Stimulated activated CD8-positive, alpha-beta memory T cell treated with anti-CD3 and anti-CD28 coated beads, Interleukin-7, amount 100 ng/mL, for 24 hours (primary cell): ENCODE data around the gene PET100.

Experiments
- DNase-seq: peaks from one replicate; pipeline ENCODE4 v3.0.0-alpha.2; 2020; ENCODE audit warnings: low read depth

PET100 gene

DNA sequence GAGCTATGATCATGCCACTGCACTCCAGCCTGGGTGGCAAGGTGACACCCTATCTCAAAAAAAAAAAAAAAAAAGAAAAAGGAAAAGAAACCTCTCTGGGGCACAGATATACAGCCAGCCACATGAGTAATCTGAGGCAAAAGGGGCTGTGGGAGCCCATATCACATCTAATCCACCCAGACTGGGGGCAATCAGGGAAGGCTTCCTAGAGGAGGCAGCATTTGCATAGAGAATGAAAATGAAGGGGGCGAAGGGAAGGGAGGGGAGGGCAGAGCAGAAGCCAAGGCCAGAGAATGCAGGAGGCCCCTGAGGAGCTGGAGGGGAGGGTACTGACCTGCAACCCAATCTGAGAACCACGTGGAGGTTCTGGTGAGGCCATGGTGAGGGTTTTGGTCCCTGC lies 20.6 kb downstream of the PET100 start:
- no peak for DNase-seq

DNA sequence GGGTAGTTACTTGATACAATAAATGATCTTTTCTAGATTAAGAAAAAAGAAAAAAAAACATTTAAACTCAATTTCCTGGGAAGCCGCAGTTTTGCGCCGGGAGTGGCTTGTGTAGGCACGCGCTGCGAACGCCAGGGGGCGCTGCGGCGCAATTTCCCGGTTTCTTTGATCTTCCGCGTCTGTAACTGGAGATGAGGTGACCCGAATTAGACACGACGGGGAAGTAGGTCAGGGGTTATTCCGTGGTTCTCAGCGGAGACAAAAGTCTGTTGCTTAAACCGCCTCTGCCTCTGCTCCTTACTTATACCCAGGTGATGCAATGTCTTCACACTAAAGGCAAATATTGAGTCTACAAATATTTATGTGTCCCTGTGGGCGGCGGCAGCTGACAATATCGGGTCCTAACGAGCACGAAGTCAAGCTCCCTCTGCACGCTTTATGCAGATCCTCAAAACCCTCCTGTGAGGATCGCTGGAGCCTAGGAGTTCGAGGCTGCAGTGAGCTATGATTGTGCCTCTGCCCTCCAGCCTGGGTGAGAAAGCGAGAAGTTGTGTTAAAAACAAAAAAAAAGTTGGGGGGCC lies 22.6 kb downstream of the PET100 start:
- peak; percentile 72 for DNase-seq

DNA sequence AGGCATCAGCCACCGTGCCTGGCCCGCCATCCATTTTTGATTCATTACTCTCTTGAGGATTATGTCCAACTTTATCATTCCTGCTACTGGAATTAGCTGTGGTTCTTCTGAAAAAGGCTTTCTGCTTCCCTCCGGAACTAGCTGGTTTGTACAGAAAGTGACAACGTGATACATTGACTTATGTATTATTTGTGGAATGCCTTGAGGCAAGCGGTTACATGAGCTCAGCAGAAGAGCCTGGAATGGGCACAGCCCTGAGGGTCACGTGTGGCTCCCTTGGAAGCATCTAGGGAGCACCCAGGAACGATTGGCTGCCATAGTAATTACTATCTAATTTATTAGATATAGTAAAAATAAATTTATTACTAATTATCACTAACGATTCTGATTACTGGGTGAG lies 24.8 kb downstream of the PET100 start:
- DNase-seq: no peak

DNA sequence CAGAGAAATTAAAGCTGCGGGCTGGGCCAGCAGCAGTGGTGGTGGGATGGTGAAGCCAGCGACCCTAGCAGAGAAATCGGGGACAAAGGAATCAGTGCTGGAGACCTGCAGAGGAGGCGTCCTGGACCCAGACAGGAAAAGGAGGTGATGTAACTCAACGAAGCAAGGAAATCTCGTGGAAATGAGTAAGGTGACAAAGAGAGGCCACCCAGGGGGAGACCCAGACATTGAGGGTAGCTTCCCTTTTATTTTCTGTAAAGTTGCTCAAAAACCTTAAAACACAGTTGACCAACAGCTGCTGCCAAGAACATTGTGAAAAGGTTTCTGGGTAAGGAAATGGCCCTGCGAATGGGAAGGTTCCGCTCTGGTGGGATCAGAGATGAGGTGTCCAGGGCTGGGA lies 26.0 kb downstream of the PET100 start:
- no peak for DNase-seq

DNA sequence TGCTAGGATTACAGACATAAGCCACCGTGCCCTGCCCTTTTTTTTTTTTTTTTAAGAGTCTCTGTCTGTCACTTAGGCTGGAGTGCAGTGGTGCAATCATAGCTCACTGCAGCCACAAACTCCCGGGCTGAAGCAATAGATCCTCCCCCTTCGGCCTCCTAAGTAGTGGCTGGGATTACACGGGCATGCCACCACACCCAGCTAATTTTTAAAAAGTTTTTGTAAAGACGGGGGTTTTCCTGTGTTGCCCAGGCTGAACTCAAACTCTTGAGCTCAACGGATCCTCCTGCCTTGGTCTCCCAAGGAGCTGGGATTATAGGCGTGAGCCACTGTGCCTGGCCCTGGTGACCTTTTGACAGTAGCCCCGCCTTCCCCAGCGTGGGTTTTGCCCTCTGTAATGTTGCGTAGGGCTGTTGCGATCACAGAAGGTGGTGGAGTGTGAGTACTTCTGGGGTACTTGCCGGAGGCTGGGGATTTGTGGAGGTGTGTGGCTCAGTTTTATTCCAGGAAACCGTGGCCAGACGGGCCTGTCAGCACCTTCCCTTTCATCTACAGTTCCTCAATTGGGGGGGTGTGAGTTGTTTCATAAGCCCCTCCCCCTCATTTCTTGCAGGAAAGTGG lies 27.6 kb downstream of the PET100 start:
- no peak for DNase-seq

DNA sequence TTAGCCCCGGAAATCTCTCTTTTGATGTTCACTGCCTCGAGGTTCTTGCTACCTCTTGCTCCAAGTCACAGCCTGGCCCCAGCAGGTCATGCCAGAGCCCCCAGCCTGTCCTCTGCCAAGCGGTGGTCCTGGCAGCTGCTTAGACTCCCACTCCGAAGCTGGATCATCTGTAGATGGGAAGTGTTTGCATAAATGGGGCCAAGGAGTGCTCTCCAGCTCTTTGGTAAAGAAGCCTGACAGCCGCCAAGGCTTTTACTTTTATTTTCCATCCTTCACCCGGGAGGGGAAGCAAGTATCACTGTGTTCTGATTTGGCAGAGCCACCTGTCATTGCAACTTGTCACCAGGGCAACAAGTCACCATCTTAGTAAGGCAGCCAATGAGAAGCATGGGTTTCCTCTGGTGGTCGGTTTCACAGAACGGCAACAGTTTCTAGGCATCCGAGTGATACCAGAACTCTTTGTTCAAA lies 28.7 kb downstream of the PET100 start:
- no peak for DNase-seq

DNA sequence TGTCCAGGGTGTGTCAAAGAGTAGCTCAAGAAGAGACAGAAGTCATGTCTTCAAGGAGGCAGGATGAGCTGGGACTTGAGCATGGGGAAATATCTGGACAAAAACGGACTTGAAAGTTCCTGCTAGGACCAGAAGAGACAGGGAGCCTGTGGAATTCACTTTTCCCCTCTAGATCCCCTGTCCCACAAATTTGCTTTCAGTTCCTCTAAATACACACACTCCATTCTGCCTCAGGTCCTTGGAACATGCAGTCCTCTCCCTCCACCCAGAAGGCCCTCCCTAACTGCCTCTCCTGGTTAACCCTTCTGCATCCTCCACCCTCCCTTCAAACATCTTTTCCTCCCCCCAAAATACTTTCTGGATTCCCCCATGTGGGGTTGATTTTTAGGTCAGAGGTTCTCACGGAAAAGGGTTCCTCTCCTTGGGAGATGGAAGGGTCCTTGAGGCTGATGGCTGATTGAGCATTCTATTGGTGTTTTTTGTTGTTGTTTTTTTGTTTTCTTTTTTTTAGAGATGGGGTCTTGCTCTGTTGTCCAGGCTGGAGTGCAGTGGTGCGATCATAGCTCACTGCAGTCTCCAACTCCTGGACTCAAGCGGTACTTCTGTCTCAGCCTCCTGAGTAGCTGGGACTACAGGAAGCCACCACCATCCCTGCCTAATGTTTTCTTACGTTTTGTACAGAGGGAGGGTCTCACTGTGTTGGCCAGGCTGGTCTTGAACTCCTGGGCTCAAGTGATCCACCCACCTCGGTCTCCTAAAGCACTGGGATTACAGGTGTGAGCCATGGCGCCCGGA lies 32.3 kb downstream of the PET100 start:
- DNase-seq: no peak

DNA sequence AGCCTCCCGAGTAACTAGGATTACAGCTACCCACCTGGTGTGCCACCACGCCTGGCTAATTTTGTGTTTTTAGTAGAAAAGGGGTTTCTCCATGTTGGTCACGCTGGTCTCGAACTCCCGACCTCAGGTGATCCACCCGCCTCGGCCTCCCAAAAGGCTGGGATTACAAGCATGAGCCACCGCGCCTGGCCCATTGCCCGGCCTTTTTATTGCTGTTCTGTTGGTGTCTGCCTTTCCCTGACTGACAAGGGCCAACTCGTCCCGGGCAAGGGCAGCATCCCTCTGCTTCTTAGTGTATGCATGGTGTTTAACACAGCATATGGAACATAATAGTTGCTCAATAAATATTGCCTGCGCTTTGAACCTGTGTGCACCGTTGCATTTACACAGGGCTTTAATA lies 33.1 kb downstream of the PET100 start:
- DNase-seq: no peak

DNA sequence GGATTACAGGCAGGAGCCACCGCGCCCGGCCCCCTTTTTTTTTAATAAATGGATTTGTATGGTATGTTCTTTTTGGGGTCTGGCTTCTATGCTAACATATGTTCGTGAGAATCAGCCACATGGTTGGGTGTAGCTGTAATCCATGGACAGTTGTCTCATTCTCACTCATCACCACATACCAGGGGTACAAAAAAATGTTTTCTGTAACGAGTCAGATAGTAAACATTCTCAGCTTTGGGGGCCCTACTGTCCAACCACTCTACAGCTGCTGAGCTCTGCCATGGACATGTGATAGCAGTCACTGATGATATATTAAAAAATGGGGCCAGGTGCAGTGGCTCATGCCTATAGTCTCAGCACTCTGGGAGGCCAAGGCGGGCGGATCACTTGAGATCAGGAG lies 34.1 kb downstream of the PET100 start:
- no peak for DNase-seq

DNA sequence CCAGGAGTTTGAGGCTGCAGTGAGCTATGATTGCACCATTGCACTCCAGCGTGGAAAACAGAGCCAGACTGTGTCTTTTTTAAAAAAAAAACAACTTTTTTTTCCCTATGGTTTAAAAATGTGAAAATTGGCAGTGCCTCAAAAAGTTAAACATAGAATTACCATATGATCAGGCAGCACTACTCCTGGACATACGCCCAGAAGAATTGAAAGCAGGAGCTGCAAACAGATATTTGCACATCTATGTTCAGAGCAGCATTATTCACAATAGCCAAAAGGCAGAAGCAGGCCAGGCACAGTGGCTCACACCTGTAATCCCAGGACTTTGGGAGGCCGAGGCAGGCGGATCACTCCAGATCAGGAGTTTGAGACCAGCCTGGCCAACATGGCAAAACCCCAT lies 35.5 kb downstream of the PET100 start:
- no peak for DNase-seq

DNA sequence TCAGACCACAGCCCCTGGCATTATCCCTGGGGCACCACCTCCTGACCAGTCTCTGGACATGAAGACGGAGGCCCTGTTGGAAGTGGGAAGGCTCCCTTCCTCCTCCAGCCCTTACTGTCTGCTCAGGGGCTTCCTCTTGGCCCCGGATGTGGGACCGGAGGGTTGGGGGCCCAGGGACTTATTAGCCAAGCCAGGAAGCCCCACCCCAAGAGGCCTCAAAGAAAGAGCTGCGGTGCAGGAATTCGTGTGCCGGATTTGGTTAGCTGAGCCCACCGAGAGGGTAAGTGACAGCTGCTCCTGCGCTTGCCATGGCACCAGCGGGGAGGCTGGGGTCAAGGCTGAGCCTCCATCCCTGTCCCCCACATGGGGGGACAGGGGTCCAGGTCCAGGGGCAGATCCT lies 39.2 kb downstream of the PET100 start, which contains the start of gene RETN:
Gene RETN, plus strand, starts transcription at position 208 of the 400 bp plus-strand sequence. CDS start 278 bp downstream, outside the sequence.
- DNase-seq: no peak

DNA sequence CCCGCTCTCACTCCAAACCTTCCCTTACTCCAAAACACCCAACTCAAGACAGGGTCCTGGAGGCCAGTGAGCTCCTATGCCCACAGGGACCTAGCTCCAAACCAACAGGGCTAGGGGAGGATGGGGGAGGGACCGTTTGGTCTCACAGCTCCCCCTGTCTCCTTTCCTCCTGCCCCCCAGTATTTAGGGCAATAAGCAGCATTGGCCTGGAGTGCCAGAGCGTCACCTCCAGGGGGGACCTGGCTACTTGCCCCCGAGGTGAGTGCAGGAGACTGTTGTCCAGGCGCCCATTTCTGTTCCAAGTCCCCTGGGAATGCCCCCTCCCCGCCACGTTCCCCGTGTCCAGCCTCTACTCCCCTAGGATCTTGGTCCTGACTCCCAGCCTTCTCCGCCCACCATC lies 40.0 kb downstream of the PET100 start:
- no peak for DNase-seq

DNA sequence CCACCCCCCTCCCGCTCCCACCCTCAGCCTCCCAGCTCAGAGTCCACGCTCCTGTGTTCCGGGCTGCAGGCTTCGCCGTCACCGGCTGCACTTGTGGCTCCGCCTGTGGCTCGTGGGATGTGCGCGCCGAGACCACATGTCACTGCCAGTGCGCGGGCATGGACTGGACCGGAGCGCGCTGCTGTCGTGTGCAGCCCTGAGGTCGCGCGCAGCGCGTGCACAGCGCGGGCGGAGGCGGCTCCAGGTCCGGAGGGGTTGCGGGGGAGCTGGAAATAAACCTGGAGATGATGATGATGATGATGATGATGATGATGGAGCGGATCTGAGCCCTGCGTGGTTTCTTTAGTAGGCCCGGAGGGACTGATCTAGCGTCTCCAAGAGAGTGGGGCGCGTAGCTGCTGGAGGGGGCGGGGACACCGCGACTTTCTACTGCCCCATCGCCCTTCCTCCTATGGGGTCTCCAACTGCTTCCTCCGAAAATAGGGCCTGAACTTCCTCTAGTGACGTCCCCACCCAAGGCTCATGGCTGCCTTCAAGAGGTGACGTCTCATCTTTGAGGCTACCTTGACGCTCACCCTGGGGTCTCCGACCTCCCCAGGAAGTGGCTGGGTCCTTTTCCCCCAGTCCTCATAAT lies 40.7 kb downstream of the PET100 start:
- DNase-seq: no peak

DNA sequence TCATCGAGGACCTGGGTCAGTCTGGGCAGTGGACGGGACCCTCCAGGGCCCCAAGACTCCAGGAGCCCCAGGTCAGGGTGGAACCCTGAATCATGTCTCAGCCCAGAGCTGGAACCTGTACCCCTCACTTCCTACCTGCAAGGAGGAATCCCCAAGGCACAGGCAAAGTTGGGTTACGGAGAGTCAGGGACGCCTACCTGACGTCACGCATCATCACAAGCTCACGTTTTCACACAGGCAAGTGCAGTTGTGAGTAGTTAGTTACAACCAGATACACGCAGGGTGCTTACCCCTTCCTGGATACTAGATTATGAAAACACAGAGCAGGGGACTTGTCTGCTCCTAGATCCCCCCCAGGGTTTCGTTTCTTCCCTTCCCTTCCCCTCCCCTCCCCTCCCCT lies 41.2 kb downstream of the PET100 start:
- DNase-seq: no peak

DNA sequence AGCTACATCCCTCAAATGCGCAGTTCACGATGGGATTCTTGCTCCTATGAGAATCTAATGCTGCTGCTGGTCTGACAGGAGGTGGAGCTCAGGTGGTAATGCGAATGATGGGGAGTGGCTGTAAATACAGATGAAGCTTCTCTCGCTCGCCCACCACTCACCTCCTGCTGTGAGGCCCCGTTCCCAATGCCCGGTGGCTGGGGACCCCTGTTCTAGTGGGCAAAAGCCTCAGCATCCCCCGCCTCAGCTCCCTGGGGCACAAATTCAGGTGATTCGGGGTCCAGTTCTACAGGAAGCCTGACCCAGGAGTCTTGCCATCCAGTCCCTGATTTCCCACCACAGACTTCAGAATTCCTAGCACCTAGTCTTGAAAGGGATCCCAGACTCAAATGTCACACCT lies 42.9 kb downstream of the PET100 start:
- DNase-seq: no peak

DNA sequence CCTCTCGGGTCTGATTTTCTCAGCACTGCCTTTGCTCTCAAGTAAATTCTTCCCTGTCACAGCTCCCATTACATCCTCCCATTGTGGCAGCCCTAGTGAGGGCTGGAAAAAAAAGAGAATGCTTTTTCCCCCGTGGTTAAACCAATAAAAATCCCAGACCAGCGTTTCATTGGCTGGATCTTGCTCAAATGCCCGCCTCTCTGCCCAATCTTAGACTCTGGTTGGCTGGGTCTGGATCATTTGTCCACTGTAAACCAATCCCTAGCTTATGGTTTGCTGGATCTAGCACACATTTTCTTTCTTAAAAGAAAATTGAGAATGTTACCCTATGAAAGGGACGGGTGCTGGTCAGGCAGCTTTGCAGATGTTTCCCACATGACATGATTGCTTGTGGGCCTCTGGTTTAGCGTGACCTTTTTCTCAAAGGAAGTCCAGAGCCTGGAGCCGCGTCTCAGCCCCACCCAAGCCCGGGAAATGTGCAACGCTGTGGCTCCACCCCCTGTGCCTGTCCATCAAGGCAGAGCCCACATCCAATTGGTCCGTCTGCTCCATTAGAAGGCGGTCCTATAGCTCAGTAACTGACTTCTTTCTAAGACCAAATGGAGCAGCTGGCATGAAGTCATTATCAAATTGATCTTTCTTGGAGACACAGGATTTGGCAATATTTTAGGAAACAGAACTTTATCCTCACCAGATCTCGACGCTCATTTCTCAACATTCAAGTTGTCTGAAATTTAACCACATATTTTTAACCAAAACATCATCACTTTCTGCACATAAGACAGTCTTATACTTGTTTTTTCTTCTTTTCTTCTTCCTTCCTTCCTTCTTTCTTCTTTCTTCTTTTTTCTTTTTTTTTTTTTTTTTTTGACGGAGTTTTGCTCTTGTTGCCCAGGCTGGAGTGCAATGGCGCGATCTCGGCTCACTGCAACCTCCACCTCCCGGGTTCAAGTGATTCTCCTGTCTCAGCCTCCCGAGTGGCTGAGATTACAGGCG lies 44.7 kb downstream of the PET100 start:
- no peak for DNase-seq

DNA sequence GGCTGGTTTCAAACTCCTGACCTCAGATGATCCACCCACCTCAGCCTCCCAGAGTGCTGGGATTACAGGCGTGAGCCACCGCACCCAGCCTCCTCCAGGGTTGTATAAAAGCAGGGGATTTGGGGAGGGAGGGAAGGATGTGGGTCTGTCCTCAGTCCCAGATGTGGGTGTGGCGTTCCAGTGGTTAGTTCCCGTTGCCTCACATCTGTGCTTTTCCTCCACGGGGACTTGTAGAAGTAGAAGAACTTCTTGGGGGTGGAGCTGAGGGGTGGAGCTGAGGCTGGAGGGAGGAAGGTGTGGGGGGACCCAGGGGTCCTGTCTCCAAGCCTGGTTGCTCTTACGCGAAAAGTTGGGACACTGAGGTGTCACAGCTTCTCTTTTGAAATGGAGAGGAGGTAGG lies 46.8 kb downstream of the PET100 start:
- DNase-seq: no peak

DNA sequence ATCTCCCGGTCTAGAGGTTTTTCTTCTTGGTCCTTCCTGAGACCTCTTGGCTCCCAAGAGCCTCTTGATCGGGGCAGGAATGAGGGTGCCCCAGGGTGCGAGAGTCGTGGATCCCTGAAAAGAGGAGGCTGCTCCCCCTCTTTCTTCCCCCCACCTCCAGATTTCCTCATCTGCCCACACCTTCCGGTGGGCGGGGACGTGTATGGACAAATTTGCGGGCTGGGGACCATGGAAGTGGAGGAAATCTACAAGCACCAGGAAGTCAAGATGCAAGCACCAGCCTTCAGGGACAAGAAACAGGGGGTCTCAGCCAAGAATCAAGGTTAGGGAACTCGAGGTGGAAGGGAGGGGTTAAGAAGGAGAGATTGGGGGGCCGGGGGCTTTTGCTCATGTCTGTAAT lies 47.3 kb downstream of the PET100 start, which contains the start of gene MCEMP1:
Gene MCEMP1, plus strand, starts transcription at position 237 of the 400 bp plus-strand sequence. Its CDS starts 31 bp downstream, at position 268.
- DNase-seq: no peak

DNA sequence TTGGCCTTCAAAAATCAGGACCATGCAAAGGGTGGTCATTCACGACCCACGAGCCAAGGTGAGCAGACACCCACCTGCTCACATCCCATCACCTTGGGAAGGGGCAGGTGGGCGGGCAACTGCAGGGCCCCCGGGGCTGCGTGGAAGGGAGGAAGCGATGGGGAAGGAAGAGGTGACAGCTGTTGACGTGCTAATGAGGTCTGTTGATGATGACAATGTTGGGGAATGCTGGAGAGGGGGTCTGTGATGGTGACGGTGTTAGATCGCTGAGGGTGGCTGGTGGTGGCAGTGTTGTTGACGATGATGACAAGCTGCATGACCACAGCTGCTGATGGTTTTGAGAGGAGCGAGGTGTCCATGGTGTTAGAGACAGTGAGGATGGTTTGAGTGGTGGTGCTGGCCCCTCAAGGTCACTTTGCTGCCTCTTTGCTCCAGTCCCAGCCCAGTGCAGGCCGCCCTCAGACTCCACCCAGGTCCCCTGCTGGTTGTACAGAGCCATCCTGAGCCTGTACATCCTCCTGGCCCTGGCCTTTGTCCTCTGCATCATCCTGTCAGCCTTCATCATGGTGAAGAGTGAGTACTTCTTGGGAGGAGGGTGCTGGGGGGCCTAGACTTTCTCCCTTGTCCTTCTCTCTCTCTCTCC lies 48.2 kb downstream of the PET100 start:
- no peak for DNase-seq

DNA sequence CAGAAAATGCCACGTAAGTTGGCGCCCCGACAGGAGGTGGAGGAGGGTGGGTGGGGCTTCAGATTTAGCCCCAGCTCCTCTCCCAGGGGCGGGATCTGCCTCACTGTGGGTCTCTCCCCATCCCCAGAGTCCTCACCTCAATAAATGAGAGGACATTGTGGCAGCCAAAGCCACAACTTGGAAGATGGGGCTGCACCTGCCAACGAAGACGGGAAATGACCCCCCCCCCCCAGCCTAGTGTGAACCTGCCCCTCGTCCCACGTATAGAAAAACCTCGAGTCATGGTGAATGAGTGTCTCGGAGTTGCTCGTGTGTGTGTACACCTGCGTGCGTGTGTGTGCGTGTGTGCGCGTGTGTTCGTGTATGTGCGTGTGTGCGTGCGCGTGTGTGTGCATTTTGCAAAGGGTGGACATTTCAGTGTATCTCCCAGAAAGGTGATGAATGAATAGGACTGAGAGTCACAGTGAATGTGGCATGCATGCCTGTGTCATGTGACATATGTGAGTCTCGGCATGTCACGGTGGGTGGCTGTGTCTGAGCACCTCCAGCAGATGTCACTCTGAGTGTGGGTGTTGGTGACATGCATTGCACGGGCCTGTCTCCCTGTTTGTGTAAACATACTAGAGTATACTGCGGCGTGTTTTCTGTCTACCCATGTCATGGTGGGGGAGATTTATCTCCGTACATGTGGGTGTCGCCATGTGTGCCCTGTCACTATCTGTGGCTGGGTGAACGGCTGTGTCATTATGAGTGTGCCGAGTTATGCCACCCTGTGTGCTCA lies 49.6 kb downstream of the PET100 start:
- DNase-seq: no peak
